HG03565 (cell line): ENCODE measurements around the gene NOTCH1.

Experiments
- ATAC-seq: cut with Tn5 transposase; IDR thresholded peaks from one replicate; pipeline ENCODE4 v1.9.1; 2021; ENCODE audit warnings: mild to moderate bottlenecking, moderate library complexity; ENCODE audit not compliant: unreplicated experiment

NOTCH1 gene

GRCh38 chr9:136519263-136520052 is 26.4 kb downstream of the NOTCH1 start:
- ATAC-seq = no peak

GRCh38 chr9:136518623-136519022 is 27.2 kb downstream of the NOTCH1 start:
- no peak for ATAC-seq

GRCh38 chr9:136517950-136518349 is 27.9 kb downstream of the NOTCH1 start:
- no peak for ATAC-seq

- no peak for ATAC-seq
Measured at GRCh38 chr9:136517012-136517743, 28.7 kb downstream of the NOTCH1 start.

GRCh38 chr9:136516191-136516654 is 29.6 kb downstream of the NOTCH1 start:
- ATAC-seq = no peak

GRCh38 chr9:136515276-136515675 is 30.6 kb downstream of the NOTCH1 start:
- ATAC-seq = no peak

DNA sequence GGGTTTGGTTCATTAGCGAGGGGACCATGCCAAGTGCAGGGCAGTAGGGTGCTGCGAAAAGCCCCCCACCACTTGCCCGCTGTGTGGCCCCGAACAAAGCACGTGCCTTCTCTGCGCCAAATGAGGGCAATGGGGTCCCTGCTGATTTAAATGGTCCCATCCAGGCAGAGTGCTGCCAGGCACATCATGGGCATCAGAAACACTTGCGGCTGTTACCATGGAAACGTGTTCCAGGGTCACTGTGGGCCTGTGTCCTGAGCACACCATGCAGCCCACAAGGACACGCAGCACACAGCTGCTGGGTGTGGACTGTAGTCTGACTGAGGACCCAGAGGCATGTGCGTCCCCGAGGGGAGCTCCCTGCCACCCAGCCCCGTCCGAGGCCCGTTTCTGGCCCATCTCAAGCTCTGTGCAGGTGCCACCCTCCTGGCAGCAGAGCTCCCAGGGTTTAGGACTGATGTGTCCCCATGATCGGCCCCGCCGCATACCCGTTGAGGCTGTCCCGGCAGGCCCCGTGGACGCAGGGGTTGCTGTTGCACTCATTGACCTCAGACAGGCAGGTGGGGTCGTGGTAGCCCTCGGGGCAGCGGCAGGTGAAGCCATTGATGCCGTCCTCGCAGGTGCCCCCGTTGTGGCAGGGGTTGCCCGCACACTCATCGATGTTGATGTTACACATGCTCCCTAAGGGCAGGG is 31.7 kb downstream of the NOTCH1 start:
- ATAC-seq = no peak

DNA sequence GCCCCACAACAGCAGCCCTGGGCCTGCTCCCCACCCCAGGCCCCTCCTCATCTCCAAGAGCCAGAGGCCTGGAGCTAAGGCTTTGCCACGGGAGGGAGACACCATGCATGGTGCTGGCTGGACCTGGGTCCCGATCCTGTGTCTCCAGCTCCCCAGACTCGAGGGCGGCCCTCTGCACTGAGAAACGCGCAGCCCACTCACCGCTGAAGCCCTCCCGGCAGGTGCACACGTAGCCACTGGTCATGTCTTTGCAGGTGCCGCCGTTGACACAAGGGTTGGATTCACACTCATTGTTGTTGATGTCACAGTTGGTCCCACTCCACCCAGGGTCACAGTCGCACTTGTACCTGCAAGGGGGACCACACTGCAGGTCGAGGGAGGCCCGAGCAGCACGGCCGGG is 32.7 kb downstream of the NOTCH1 start:
- no peak for ATAC-seq

DNA sequence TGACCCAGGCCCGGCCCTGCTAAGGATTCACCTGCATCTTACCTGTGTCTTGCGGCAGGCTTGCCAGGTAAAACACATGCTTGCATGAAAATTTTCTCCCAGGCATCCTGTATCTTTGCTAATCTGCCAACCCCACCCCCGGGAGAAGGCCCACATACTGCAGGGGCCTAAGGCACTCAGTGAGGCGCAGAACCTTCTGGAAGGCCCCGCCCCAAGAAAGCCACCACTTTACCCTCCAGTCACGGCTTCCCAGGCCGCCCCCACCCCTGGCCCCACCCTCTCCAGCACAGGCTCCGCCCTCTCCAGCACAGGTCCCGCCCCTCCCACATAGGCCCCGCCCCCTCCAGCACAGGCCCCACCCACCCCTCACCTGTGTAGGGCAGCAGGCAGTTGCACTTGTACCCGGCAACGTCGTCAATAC is 33.2 kb downstream of the NOTCH1 start:
- no peak for ATAC-seq

DNA sequence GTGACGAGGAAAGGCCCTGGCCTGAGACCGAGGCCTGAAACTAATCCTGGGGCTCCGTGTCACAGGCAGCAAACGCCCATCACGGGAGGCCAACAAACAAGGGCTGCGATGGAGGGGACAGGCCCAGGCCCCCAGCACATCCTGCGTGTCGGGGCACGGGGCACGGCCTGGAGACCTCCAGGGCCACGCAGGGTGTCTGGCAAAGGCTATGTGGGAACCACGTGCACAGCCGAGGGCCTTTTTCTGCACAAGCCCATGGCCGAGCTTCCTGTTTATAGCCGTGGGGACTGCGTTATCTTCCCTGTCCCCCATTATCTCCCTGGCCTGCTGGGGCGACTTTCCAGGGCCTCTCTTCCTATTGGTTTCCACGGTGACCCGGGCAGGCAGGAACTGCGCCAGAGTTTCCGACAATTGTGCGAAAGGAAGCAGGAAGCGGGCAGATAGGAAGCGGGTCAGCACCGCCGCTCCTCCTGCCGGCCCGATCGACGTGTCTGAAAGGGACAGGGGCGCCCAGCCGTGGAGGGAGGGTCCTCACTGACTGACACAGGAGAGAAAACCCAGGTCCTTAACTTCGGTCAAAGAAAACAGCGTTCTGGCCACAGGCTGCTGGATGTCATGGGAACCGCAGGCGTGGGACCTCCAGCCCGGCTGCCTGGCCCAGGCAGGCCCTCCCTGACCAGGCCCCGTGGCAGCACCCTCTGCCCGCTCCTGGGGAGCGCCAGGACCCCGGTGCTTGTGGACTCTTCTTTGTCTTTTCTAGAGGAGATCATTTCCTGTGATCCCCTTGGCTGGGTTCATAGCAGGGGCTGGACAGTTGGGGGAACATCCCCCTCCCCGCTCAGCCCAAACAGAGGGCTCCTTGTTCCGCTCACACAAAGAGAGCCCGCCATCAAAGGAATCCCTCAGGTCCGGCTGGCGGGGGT is 33.9 kb downstream of the NOTCH1 start:
- no peak for ATAC-seq

- ATAC-seq = no peak
Measured at GRCh38 chr9:136511144-136511669, 34.6 kb downstream of the NOTCH1 start.

DNA sequence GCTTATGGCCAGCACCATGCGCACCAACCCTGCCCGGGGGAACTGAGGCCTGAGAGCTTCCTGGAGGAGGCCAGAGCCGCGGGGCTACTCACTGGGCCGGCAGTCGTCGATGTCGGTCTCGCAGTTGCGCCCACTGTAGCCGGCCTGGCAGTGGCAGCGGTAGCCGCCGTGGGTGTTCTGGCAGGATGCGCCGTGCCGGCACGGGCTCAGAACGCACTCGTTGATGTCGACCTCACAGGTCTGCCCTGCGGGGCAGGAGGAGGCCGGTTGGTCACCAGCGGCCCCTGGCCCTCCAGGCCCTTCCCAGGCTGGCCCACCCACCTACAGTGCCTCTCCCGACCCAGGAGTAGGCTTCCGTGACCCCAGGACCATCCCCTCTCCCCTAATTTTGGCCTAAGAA is 35.3 kb downstream of the NOTCH1 start:
- no peak for ATAC-seq

GRCh38 chr9:136509549-136509948 is 36.3 kb downstream of the NOTCH1 start:
- ATAC-seq = no peak

- no peak for ATAC-seq
Measured at GRCh38 chr9:136508729-136509500, 36.9 kb downstream of the NOTCH1 start.

DNA sequence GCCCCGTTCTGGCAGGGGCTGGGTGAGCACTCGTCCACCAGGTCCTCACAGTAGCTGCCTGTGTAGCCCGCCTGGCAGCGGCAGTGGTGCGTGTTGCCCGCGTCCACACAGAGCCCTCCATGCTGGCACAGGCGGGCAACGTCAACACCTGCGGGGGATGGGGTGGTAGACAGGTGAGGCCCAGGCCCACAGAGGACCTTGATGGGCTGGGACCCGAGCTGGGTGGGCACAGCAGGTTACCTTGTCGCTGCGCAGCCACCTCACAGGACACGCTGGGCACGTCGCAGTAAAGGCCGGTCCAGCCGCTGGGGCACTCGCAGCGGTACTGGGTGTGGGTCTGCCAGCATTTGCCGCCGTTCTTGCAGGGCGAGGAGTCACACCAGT is 37.9 kb downstream of the NOTCH1 start:
- no peak for ATAC-seq

DNA sequence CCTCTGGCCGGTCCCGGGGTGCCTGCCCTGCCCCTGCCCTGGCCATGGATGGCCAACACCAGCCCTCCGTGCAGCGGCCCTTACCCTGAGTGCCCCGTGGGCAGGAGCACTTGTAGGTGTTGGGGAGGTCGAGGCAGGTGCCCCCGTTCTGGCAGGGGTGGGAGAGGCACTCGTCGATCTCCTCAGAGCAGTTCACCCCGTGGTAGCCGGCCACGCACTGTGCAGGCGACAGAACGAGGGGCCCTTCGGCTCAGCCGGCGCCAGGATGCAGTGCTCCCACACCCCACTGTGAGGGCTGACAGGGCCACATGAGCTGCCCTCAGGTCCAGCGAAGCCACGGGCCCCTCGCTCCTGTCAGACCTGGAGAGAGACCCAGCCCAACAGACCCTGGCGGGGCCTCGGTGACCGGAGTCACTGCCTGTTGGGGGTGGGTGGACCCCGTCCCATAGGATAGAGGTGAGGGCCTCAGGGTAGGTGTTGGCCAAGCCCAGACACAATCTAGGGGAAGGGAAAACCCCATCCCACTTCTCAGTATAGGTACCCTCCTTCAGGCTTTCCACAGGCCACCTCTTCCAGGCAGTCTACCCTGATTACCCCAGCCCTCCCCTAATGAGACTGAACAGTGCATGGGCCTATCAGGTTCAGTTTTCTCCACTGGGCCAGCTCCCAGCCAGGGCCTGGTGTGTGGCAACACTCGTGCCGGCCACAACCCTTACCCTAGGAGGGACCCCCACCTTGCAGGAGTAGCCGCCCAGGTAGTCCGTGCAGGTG is 38.4 kb downstream of the NOTCH1 start:
- no peak for ATAC-seq

DNA sequence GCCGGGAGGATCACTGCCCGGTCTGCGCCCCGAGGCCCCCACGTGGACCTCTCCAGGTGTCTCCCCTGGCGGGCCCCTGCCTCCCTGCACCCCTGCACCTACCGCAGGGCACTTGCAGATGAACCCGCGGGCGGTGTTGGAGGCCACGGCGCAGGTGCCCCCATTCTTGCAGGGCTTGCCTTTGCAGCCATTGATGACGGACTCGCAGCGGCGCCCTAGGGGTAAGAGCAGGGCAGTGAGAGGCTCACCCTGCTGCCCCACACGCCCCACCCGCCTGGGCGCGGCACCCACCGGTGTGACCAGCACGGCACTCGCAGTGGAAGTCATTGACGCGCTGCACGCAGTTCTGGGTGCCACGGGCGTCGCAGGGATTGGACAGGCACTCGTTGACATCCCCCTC is 39.4 kb downstream of the NOTCH1 start:
- no peak for ATAC-seq

DNA sequence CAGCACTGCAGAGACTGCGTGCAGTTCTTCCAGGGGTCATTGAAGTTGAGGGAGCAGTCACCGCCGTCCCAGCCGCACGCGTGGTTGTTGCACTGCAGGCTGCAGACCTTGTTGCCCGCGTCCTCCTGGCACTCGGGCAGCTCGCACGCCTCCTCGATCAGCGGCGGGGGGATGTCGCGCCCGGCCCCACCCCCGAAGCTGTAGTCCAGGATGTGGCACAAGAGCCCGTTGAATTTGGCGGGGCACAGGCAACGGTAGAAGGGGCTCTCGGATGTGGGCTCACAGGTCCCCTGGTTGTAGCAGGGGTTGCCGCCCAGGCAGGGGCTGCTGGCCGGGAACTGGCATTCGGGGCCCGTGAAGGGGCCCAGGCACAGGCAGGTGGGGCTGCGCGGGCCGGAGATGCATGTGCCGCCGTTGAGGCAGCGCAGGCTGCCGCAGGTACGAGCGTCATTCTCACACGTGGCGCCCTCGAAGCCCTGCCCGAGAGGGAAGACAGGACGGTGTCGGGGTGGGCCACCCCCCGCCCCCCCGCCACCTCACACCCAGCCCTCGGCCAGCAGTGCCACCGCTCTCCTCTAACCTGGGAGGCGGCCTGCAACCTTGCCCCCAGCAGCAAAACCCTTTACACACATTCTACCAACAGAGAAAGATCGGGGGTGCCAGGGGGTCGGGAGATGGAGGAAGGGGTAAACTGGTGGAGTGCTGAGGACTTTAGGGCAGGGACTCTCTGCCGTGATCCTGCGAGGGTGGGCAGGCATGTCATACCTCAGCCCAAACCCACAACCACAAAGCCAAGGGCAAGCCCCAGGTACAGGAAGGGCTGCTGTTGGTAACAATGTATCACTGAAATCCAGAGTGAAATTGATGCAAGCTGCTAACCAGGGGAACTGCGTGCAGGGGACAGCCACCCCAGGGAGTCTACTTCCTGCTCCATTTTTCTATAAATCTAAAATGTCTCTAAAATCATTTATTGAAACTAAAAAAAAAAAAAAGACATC is 40.1 kb downstream of the NOTCH1 start:
- ATAC-seq = no peak
